ENCODE measurements around the gene TLE7.

- TF ChIP-seq TAF1 (IDR thresholded peaks at IDR 0.05; ENCODE audit: borderline replicate concordance, insufficient read depth, low read length) (no peak), POLR2AphosphoS5 (IDR thresholded peaks at IDR 0.05; ENCODE audit: low read depth, low read length) (no peak), REST (IDR thresholded peaks at IDR 0.05; ENCODE audit: insufficient read depth in 1 of 2, low read depth in 2 of 2, low read length in 2 of 2) (no peak)
These were observed 28.5 kb downstream of the TLE7 start for GRCh38 chr16:71413341-71413740.

Measured in PFSK-1 (cell line).